Measurements from ENCODE around the gene VAV3. TPM values are rescaled to one million over a fixed set of nuclear protein-coding genes. Genes with fewer than 3 reads are reported as not detected.

Gene VAV3
- total and polyA plus RNA-seq, 3 donors from 2014 or later: 10.1 to 11.4 (median 11.3) TPM

GRCh38 chr1:107590900-107591622, 373.9 kb downstream of the VAV3 start:
- no peaks in the 10 kb centered on the region for H3K36me3 ChIP-seq (ENCODE audit: low read depth, missing control alignments)
- H3K9me3 ChIP-seq: no peaks in the 10 kb centered on the region
- no peak for DNase-seq
- intact Hi-C loops (cut with DNase I; ENCODE audit: low total_unique reads): no loop called here
- no peak overlapping the region for H3K27ac ChIP-seq
- no peak overlapping the region for H3K4me3 ChIP-seq
- no peaks in the 10 kb centered on the region for H3K27me3 ChIP-seq
- no peaks in the 10 kb centered on the region for H3K4me1 ChIP-seq
- TF ChIP-seq POLR2A (IDR thresholded peaks at IDR 0.05): no peak
- no peak for TF ChIP-seq CTCF (IDR thresholded peaks at IDR 0.05)
- WGBS, 2 donors: 85 to 87% methylated on average over 4 of the region's 4 CpGs

- no peaks in the 10 kb centered on the region for H3K36me3 ChIP-seq (ENCODE audit: low read depth, missing control alignments)
- H3K4me3 ChIP-seq: no peak overlapping the region
- no peaks in the 10 kb centered on the region for H3K4me1 ChIP-seq
- H3K9me3 ChIP-seq: no peaks in the 10 kb centered on the region
- intact Hi-C loops (cut with DNase I; ENCODE audit: low total_unique reads): no loop called here
- H3K27ac ChIP-seq: no peak overlapping the region
- TF ChIP-seq CTCF (IDR thresholded peaks at IDR 0.05) (no peak), POLR2A (IDR thresholded peaks at IDR 0.05) (no peak)
- no peaks in the 10 kb centered on the region for H3K27me3 ChIP-seq
- peak; percentile 20 for DNase-seq
Measured at GRCh38 chr1:107590087-107590486, 374.9 kb downstream of the VAV3 start.

- TF ChIP-seq CTCF (IDR thresholded peaks at IDR 0.05): no peak
- TF ChIP-seq POLR2A (IDR thresholded peaks at IDR 0.05): no peak
- H3K4me1 ChIP-seq: no peaks in the 10 kb centered on the region
- no peaks in the 10 kb centered on the region for H3K9me3 ChIP-seq
- no peak for DNase-seq
- H3K4me3 ChIP-seq: no peak overlapping the region
- no peak overlapping the region for H3K27ac ChIP-seq
- WGBS, 2 donors: 92 to 96% methylated on average over 1 of the region's 1 CpG
- no peaks in the 10 kb centered on the region for H3K27me3 ChIP-seq
- H3K36me3 ChIP-seq (ENCODE audit: low read depth, missing control alignments): no peaks in the 10 kb centered on the region
- intact Hi-C loops (cut with DNase I; ENCODE audit: low total_unique reads): no loop called here
Measured at GRCh38 chr1:107588321-107588720, 376.7 kb downstream of the VAV3 start.

GRCh38 chr1:107575226-107575625, 389.8 kb downstream of the VAV3 start:
- intact Hi-C loops (cut with DNase I; ENCODE audit: low total_unique reads): no loop called here

More at GRCh38 chr1:107575226-107575625, 389.8 kb downstream of the VAV3 start:
- H3K4me3 ChIP-seq: no peak overlapping the region
- no peak overlapping the region for H3K27ac ChIP-seq
- H3K36me3 ChIP-seq (ENCODE audit: low read depth, missing control alignments): no peaks in the 10 kb centered on the region
- 90% methylated on average over 3 of the region's 3 CpGs for WGBS, 2 donors
- DNase-seq: no peak
- no peaks in the 10 kb centered on the region for H3K9me3 ChIP-seq
- H3K27me3 ChIP-seq: no peaks in the 10 kb centered on the region
- no peaks in the 10 kb centered on the region for H3K4me1 ChIP-seq
- TF ChIP-seq CTCF (IDR thresholded peaks at IDR 0.05) (no peak), POLR2A (IDR thresholded peaks at IDR 0.05) (no peak)
